Measurements from ENCODE around the gene PAK2. TPM values are rescaled to one million over a fixed set of nuclear protein-coding genes. Genes with fewer than 3 reads are reported as not detected.
"Not testable (repeated sequence)": the region's sequence is repeated elsewhere in the genome, so short reads cannot be mapped to it uniquely, and the experiment has no call there.

The PAK2 gene
- total RNA-seq (ENCODE audit: insufficient read depth, low replicate concordance), result 18.1 TPM

GRCh38 chr3:196739671-196740480 is at the start of gene PAK2:
Gene PAK2 (plus strand): TSS chr3:196739857. CDS start chr3:196782647, 42,790 bp downstream.
- DNase-seq (ENCODE audit: low spot score), result peak; percentile 93

- no peak for DNase-seq (ENCODE audit: low spot score)
Observed at GRCh38 chr3:196689941-196690660, 49.6 kb upstream of the PAK2 start.

GRCh38 chr3:196691386-196691785 is 48.3 kb upstream of the PAK2 start:
- no peak for DNase-seq (ENCODE audit: low spot score)

- DNase-seq (ENCODE audit: low spot score), result no peak
Observed at GRCh38 chr3:196694202-196694638, 45.4 kb upstream of the PAK2 start.

GRCh38 chr3:196694941-196695848 is 44.5 kb upstream of the PAK2 start:
- no peak for DNase-seq (ENCODE audit: low spot score)

- no peak for DNase-seq (ENCODE audit: low spot score)
Observed at GRCh38 chr3:196695849-196696226, 43.8 kb upstream of the PAK2 start.

- no peak for DNase-seq (ENCODE audit: low spot score)
Observed at GRCh38 chr3:196697270-196697669, 42.4 kb upstream of the PAK2 start.

GRCh38 chr3:196699749-196700148 is 39.9 kb upstream of the PAK2 start:
- DNase-seq (ENCODE audit: low spot score), result no peak

- no peak for DNase-seq (ENCODE audit: low spot score)
Observed at GRCh38 chr3:196700801-196701200, 38.9 kb upstream of the PAK2 start.

GRCh38 chr3:196706327-196706726 is 33.3 kb upstream of the PAK2 start:
- DNase-seq (ENCODE audit: low spot score), result no peak

GRCh38 chr3:196706731-196707130 is 32.9 kb upstream of the PAK2 start:
- DNase-seq (ENCODE audit: low spot score), result no peak

GRCh38 chr3:196707566-196707965 is 32.1 kb upstream of the PAK2 start:
- DNase-seq (ENCODE audit: low spot score), result no peak

- no peak for DNase-seq (ENCODE audit: low spot score)
Observed at GRCh38 chr3:196708467-196708866, 31.2 kb upstream of the PAK2 start.

- DNase-seq (ENCODE audit: low spot score), result peak; percentile 92
Observed at GRCh38 chr3:196711838-196712513, 27.7 kb upstream of the PAK2 start, which contains the start of the genes CEP19 and PIGX. Gene CEP19 (minus strand): TSS chr3:196712250. CDS start chr3:196708657, 3,593 bp downstream. Gene PIGX (plus strand): TSS chr3:196712377.

GRCh38 chr3:196712514-196713413 is 26.9 kb upstream of the PAK2 start:
- DNase-seq (ENCODE audit: low spot score), result peak; percentile 69

GRCh38 chr3:196717162-196717561 is 22.5 kb upstream of the PAK2 start:
- DNase-seq (ENCODE audit: low spot score), result not testable (repeated sequence)

- no peak for DNase-seq (ENCODE audit: low spot score)
Observed at GRCh38 chr3:196721097-196721496, 18.6 kb upstream of the PAK2 start.

- no peak for DNase-seq (ENCODE audit: low spot score)
Observed at GRCh38 chr3:196726788-196727675, 12.6 kb upstream of the PAK2 start.

- no peak for DNase-seq (ENCODE audit: low spot score)
Observed at GRCh38 chr3:196735751-196736150, 3.9 kb upstream of the PAK2 start.

Measured in umbilical cord (tissue), 2 donors.